HepG2 (cell line): ENCODE data around the gene SLC29A2. TPM values are rescaled to one million over a fixed set of nuclear protein-coding genes. Genes with fewer than 3 reads are reported as not detected.

Experiments used
- ARID5B ChIP-seq: IDR thresholded peaks from 2 replicates; pipeline ENCODE4 v1.4.0; 2020; ENCODE audit warnings: mild to moderate bottlenecking, missing genetic modification reagents
- ARNTL ChIP-seq: sonication (generic); formaldehyde crosslinking; IDR thresholded peaks from 2 replicates; pipeline ENCODE4 v1.4.0; 2020; ENCODE audit warnings: mild to moderate bottlenecking, missing genetic modification reagents
- BCL3 ChIP-seq: sonication (generic); formaldehyde crosslinking; IDR thresholded peaks from 2 replicates; pipeline ENCODE4 v1.5.1; 2020; ENCODE audit warnings: mild to moderate bottlenecking, missing genetic modification reagents, moderate library complexity
- CBX5 ChIP-seq: sonication (generic); formaldehyde crosslinking; IDR thresholded peaks from 2 replicates; pipeline ENCODE4 v1.4.0; 2020; ENCODE audit warnings: missing genetic modification reagents, borderline replicate concordance
- CREB1 ChIP-seq, 2 experiments: fragments of 450-650 bp in 1 of 2; IDR thresholded peaks; 2 replicates each; pipeline ENCODE4 v1.6.1; 2016 to 2017; ENCODE audit warnings: control low read depth in 1 of 2, mild to moderate bottlenecking in 1 of 2, missing compliant biosample characterization in 1 of 2, missing genetic modification characterization in 1 of 2
- DDIT3 ChIP-seq: sonication (generic); formaldehyde crosslinking; IDR thresholded peaks from 2 replicates; pipeline ENCODE4 v1.4.0; 2020; ENCODE audit warnings: mild to moderate bottlenecking, missing genetic modification reagents
- HOXA7 ChIP-seq: sonication (generic); formaldehyde crosslinking; IDR thresholded peaks from 2 replicates; pipeline ENCODE4 v1.8.1; 2022; ENCODE audit warnings: mild to moderate bottlenecking, missing genetic modification reagents, moderate library complexity
- KAT2B ChIP-seq: fragments of 150-350 bp; IDR thresholded peaks from 2 replicates; pipeline ENCODE4 v1.6.1; 2014; ENCODE audit warnings: low read depth, low read length, borderline replicate concordance
- REPIN1 ChIP-seq: sonication (generic); formaldehyde crosslinking; IDR thresholded peaks from 2 replicates; pipeline ENCODE4 v1.8.0; 2022; ENCODE audit warnings: missing genetic modification reagents, low read depth, mild to moderate bottlenecking, borderline replicate concordance
- TFAP4 ChIP-seq: sonication (generic); IDR thresholded peaks from 2 replicates; pipeline ENCODE4 v1.6.1; 2016; ENCODE audit warnings: low read depth, borderline replicate concordance
- ZNF17 ChIP-seq: sonication (generic); formaldehyde crosslinking; IDR thresholded peaks from 2 replicates; pipeline ENCODE4 v1.5.0; 2020; ENCODE audit warnings: mild to moderate bottlenecking, missing genetic modification reagents
- ZNF224 ChIP-seq: sonication (generic); formaldehyde crosslinking; IDR thresholded peaks from 2 replicates; pipeline ENCODE4 v1.5.0; 2020; ENCODE audit warnings: mild to moderate bottlenecking, missing genetic modification reagents
- ZNF281 ChIP-seq: sonication (generic); formaldehyde crosslinking; IDR thresholded peaks from 2 replicates; pipeline ENCODE4 v1.4.0; 2020; ENCODE audit warnings: missing genetic modification reagents, borderline replicate concordance
- ZNF414 ChIP-seq: sonication (generic); formaldehyde crosslinking; IDR thresholded peaks from 2 replicates; pipeline ENCODE4 v1.5.0; 2020; ENCODE audit warnings: missing genetic modification reagents
- ZNF576 ChIP-seq: sonication (generic); formaldehyde crosslinking; IDR thresholded peaks from 2 replicates; pipeline ENCODE4 v1.4.0; 2020; ENCODE audit warnings: mild to moderate bottlenecking, missing genetic modification reagents
- ZNF740 ChIP-seq: sonication (generic); formaldehyde crosslinking; IDR thresholded peaks from 2 replicates; pipeline ENCODE4 v1.4.0; 2020; ENCODE audit warnings: missing genetic modification reagents
- polyA plus RNA-seq, 8 experiments: library from polyadenylated mRNA; depleted of rRNA in 3 of 8; stranded (reverse) in 7 of 8; unstranded in 1 of 8; fragments of >200 nt; fragmentation: Illumina TruSeq in 4 of 8; extraction: Trizol in 4 of 8; gene quantifications; 2 replicates each; pipeline versions ENCODE4 v1.2.1 to v1.2.3, GENCODE V29; 2011 to 2016; ENCODE audit warnings: low read depth in 4 of 8, missing spikeins in 1 of 8, mixed read lengths in 1 of 8; ENCODE audit not compliant: insufficient read depth in 1 of 8
- total RNA-seq, 5 experiments: library from RNA; depleted of rRNA; stranded (reverse); fragments of >200 nt; fragmentation: Illumina TruSeq; extraction: Trizol; gene quantifications; 2 replicates each; pipeline ENCODE4 v1.2.3, GENCODE V29; 2016; ENCODE audit warnings: low read depth in 1 of 5

SLC29A2 gene
- total and polyA plus RNA-seq, 2 of the 13 experiments (the other 11 are each of a cell fraction or from before 2014, with no cell fraction given), result 0.63 to 0.66 TPM

- TF ChIP-seq BCL3 (CRISPR knock-in tag), result no peak
- TF ChIP-seq ZNF740 (CRISPR knock-in tag), result no peak
- no peak for TF ChIP-seq HOXA7 (CRISPR knock-in tag)
- no peak for TF ChIP-seq ZNF224 (CRISPR knock-in tag)
- TF ChIP-seq CREB1 (IDR thresholded peaks at IDR 0.05), result peak; percentile 97
- TF ChIP-seq CREB1 (CRISPR knock-in tag; IDR thresholded peaks at IDR 0.05), result peak; percentile 100
- TF ChIP-seq ARID5B (CRISPR knock-in tag), result peak; percentile 28; the same call in 1 of the 2 replicates
- TF ChIP-seq ZNF17 (CRISPR knock-in tag), result no peak
- TF ChIP-seq ARNTL (CRISPR knock-in tag), result 0 out of 2 replicates have a peak, but pooled peaks have one; percentile 37
- TF ChIP-seq CBX5 (CRISPR knock-in tag), result peak; percentile 53; the same call in 1 of the 2 replicates
- TF ChIP-seq DDIT3 (CRISPR knock-in tag), result no peak
- no peak for TF ChIP-seq ZNF576 (CRISPR knock-in tag)
- TF ChIP-seq REPIN1, result peak; percentile 55; the same call in 1 of the 2 replicates
- no peak for TF ChIP-seq ZNF414
- no peak; the same call in 1 of the 2 replicates for TF ChIP-seq TFAP4
- TF ChIP-seq ZNF281 (CRISPR knock-in tag), result no peak
- TF ChIP-seq KAT2B, result no peak
These were observed 26.8 kb downstream of the SLC29A2 start, which contains the start of gene BRMS1 (continued) for GRCh38 chr11:66344550-66345315.
